Spinal cord (tissue), 10 donors: ENCODE measurements around the gene USHBP1. TPM values are rescaled to one million over a fixed set of nuclear protein-coding genes. Genes with fewer than 3 reads are reported as not detected.
"Not testable (repeated sequence)": the region's sequence is repeated elsewhere in the genome, so short reads cannot be mapped to it uniquely, and the experiment has no call there.

Experiments
- DNase-seq, 6 donors: peaks; one replicate each; pipeline versions ENCODE4 v3.0.0 to v3.0.0-alpha.2; 2013 to 2015; ENCODE audit warnings: low spot score in 6 of 6, low read depth in 4 of 6
- H3K27ac ChIP-seq: one replicate; pipeline ENCODE4 v1.5.1; 2013; ENCODE audit warnings: low read depth, low read length, control low read depth
- H3K27me3 ChIP-seq: one replicate; pipeline ENCODE4 v1.6.1; 2013; ENCODE audit warnings: low read length; ENCODE audit not compliant: control insufficient read depth, insufficient read depth
- H3K36me3 ChIP-seq: one replicate; pipeline ENCODE4 v1.6.1; 2013; ENCODE audit warnings: low read length; ENCODE audit not compliant: control insufficient read depth, insufficient read depth
- H3K4me1 ChIP-seq: one replicate; pipeline ENCODE4 v1.6.1; 2013; ENCODE audit warnings: low read length; ENCODE audit not compliant: control insufficient read depth, insufficient read depth
- H3K4me3 ChIP-seq: one replicate; pipeline ENCODE4 v1.5.1; 2013; ENCODE audit warnings: low read depth, low read length, control low read depth
- H3K9me3 ChIP-seq: one replicate; pipeline ENCODE4 v1.6.1; 2013; ENCODE audit warnings: low read length; ENCODE audit not compliant: control insufficient read depth, insufficient read depth
- WGBS: methylation state at CpG from one replicate; pipeline ENCODE4 v1.1.5; 2013; ENCODE audit warnings: missing lambda C conversion rate; ENCODE audit not compliant: insufficient coverage; 5-methylcytosine and 5-hydroxymethylcytosine counted together
- polyA plus RNA-seq, 2 donors: library from polyadenylated mRNA; unstranded; fragments of 120-200 nt; gene quantifications; one replicate each; pipeline ENCODE4 v1.2.1, GENCODE V29; 2013; ENCODE audit not compliant: insufficient read length in 2 of 2
- total RNA-seq, 2 donors: library from RNA; depleted of rRNA in 1 of 2; stranded (reverse); fragments of 120-200 nt in 1 of 2; fragments of >200 nt in 1 of 2; gene quantifications; one replicate each; pipeline versions ENCODE4 v1.2.3 to v1.2.4, GENCODE V29; 2013 to 2014
- donor health status: healthy.

USHBP1 gene
- total and polyA plus RNA-seq, 4 donors = 2.1 to 5.5 (median 4.2) TPM

DNA sequence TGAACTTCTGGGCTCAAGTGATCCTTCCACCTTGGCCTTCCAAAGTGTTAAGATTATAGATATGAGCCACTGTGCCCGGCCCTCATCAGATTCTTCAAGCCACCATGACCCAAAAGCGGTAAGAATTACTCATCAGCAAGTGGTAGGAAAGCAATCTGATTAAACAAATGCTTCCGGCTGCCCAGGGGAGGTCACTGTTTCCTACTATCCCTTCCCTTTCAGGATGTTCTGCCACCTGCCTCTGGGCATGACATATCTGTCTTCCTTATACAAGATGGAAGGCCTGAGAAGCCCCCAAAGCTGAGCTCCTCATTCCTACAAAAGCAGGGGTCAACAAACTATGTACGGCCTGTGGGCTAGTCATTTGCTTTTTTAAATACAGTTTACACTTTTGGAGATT is 31.7 kb upstream of the USHBP1 start:
- DNase-seq = no peak
- Histone ChIP-seq H3K9me3 (no peaks in the 10 kb centered on the region), H3K36me3 (peaks cover 48% of the 10 kb centered on the region), H3K4me1 (peaks cover 13% of the 10 kb centered on the region), H3K4me3 (no peak overlapping the region), H3K27me3 (no peaks in the 10 kb centered on the region), H3K27ac (no peak overlapping the region)
- WGBS = 95% methylated on average over 2 of the region's 4 CpGs

DNA sequence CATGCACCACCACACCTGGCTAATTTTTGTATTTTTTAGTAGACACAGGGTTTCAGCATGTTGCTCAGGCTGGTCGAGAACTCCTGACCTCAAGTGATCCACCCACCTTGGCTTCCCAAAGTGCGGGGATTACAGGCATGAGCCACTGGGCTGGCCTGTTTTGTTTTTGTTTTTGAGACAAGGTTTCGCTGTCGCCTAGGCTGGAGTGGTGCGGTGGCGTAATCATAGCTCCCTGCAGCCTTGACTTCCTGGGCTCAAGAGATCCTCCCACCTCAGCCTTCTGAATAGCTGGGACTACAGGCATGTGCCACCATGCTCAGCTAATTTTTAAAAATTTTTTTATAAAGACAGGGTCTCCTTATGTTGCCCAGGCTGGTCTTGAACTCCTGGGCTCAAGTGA is 31.0 kb upstream of the USHBP1 start:
- H3K9me3 ChIP-seq, H3K27me3 ChIP-seq, H3K27ac ChIP-seq, DNase-seq, H3K4me3 ChIP-seq: not testable (repeated sequence)
- peaks cover 44% of the 10 kb centered on the region for H3K36me3 ChIP-seq
- 96% methylated on average over 5 of the region's 6 CpGs for WGBS
- H3K4me1 ChIP-seq = peaks cover 13% of the 10 kb centered on the region

DNA sequence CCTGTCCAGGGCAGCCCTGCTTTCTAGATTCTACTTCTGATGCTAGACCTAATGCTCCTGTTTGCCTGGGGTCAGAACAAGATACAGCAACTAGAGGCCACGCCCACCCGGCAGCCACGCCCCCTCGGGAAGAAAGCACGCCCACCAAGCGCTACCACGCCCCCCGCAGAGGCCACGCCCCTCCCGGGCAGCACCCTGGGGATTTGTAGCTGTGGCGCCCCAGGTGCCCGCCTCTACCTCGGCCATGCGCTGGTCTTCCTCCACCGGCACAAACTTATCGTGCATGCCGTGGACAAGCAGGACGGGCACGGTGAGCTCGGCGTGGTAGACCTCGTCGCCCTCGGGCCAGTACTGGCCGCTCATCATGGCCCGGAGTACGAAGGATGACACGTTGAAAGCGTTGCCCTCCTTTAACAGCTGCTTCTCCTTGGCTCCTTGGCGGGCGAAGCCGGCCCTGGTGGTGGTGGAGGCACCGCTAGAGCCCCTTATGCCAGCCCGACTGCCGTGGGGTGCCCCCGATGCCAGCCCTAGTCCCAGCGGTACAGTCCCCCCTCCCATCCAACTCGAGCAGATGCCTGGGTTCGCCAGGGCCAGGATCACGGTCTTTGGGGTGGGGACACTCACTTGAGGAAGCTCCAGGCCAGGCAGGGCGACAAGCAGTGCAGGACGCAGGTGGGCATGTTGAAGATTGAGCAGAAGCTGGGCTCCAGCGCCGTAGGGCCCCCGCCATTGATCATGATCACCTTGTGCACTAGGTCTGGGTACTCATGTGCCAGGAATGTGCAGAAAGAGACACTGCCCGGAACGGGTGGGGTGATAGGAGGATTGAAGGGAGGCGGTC is 29.7 kb upstream of the USHBP1 start:
- H3K27ac ChIP-seq = no peak overlapping the region
- WGBS = 81% methylated on average over 47 of the region's 48 CpGs

DNA sequence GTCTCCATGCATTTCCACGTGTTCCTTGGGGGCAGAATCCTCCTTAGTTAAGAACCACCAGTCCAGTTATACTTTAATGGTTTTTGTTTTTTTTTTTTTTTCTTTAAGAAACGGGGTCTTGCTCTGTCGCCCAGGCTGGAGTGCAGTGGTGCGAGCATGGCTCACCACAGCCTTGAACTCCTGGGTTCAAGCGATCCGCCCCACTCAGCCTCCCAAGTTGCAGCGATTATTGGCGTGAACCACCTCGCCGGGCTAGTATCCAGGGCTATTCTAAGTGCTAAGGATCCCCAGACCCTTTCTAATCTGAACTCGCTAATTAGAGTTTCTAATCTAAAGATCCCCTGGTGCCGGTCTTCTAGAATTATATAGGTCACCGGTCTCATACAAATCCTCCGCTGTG is 29.1 kb upstream of the USHBP1 start:
- WGBS = 78% methylated on average over 13 of the region's 14 CpGs
- H3K36me3 ChIP-seq = peaks cover 33% of the 10 kb centered on the region
- no peaks in the 10 kb centered on the region for H3K27me3 ChIP-seq
- H3K4me1 ChIP-seq = peaks cover 14% of the 10 kb centered on the region
- no peak overlapping the region for H3K4me3 ChIP-seq
- DNase-seq = no peak
- H3K27ac ChIP-seq = no peak overlapping the region
- no peaks in the 10 kb centered on the region for H3K9me3 ChIP-seq

More for the DNA sequence above, 29.7 kb upstream of the USHBP1 start:
- DNase-seq = no peak
- Histone ChIP-seq H3K4me1 (peaks cover 14% of the 10 kb centered on the region), H3K4me3 (no peak overlapping the region), H3K36me3 (peaks cover 38% of the 10 kb centered on the region), H3K9me3 (no peaks in the 10 kb centered on the region), H3K27me3 (no peaks in the 10 kb centered on the region)

DNA sequence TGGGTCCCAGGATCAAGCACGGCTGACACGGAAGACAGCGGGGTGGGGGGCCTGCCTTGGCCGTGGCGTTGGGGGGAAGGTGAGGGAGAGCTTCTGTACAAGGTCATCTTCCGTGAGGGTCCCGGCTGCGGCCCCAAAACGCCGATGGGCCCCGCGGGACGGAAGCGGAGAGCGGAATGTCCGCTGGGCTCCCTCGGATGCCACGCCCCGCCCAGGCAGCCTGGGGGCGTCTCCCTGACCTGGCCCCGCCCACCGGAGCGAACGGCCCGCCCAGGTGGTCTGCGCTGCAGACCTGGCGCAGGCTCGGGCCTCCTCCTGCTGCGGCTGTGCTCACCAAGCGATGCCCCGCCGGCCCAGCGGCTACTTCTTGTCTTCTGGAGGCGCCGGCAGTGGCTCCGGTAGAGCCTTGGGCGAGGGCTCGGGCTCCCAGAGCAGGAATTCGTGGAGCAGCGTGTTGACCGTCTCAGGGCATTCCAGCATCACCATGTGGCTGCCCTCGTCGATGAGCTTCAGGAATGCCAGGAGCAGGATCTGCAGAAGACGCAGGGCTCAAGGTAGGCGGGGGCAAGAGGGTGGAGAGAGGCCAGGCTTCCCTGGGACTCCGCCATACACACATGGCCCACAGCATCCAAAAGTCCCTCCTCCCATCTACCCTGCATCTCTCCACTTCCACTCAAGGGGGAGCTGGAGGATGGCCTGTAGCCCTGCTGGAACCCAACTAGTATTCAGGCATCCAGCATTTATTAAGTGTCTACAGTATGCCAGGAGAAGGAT is 27.9 kb upstream of the USHBP1 start:
- H3K36me3 ChIP-seq = peaks cover 33% of the 10 kb centered on the region
- no peaks in the 10 kb centered on the region for H3K9me3 ChIP-seq
- WGBS = 11% methylated on average over 43 of the region's 46 CpGs
- peak overlapping the region; percentile 49 for H3K4me3 ChIP-seq
- H3K4me1 ChIP-seq = peaks cover 14% of the 10 kb centered on the region
- peak in 3 of 6 donors; percentile 39 to 82 (median 77) for DNase-seq
- H3K27me3 ChIP-seq = no peaks in the 10 kb centered on the region
- H3K27ac ChIP-seq = peak overlapping the region; percentile 52

DNA sequence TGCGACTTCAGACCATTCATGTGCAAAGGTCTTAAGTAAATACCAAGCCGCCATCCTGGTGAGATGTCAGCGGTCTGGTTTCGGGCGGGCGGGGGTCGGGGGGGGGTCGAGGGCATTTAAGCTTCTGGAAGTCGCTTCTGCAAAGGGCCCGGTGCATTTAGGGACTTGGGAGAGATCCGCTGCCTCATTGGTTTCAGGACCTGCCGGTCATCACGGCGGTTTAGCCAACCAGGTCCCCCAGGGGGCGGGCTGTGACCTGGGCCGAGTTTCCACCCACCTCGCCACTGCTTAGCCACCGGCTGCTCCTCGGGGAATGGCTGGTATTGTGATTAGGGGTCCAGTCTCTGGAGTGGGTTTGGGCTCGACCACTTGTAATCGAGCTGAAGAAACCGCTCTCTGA is 24.9 kb upstream of the USHBP1 start:
- H3K4me1 ChIP-seq = peaks cover 14% of the 10 kb centered on the region
- peak in 2 of 6 donors; percentile 64 to 74 for DNase-seq
- peaks cover 38% of the 10 kb centered on the region for H3K36me3 ChIP-seq
- WGBS = 17% methylated on average over 17 of the region's 22 CpGs
- H3K27ac ChIP-seq = no peak overlapping the region
- H3K9me3 ChIP-seq = no peaks in the 10 kb centered on the region
- H3K4me3 ChIP-seq = no peak overlapping the region
- no peaks in the 10 kb centered on the region for H3K27me3 ChIP-seq

DNA sequence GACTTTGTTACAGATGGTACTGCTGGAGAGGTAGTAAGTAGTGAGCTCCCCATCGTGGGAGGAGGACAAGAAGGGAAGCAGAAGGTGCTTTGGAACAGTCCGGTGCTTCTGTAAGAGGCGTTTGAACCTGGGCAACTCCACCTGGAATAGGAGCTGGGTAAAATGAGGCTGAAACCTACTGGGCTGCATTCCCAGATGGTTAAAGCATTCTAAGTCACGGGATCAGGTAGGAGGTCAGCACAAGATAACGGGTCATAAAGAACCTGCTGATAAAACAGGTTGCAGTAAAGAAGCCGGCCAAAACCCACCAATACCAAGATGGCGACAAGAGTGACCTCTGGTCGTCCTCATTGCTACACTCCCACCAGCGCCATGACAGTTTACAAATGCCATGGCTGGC is 22.2 kb upstream of the USHBP1 start:
- DNase-seq = no peak
- Histone ChIP-seq H3K9me3 (no peaks in the 10 kb centered on the region), H3K27ac (no peak overlapping the region), H3K4me1 (peaks cover 16% of the 10 kb centered on the region), H3K27me3 (peaks cover 7% of the 10 kb centered on the region), H3K4me3 (no peak overlapping the region), H3K36me3 (peaks cover 26% of the 10 kb centered on the region)
- WGBS = 94% methylated on average over 8 of the region's 9 CpGs

DNA sequence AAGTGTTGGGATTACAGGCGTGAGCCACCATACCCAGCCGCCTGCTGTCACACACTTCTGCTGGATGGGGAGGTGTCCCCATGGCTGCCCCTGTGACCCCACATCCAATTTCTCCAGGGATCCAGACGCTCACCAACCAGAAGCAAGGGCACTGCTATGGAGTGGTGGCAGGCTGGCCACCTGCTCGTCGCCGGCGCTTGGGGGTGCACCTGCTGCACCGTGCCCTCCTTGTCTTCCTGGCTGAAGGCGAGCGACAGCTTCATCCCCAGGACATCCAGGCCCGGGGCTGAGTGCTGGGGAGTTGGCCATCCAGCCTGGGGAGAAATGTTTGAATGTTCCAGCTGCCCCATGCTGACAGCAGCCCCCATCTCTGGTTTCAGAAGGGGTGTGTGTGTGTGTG is 21.7 kb upstream of the USHBP1 start:
- Histone ChIP-seq H3K27ac (no peak overlapping the region), H3K4me1 (peaks cover 21% of the 10 kb centered on the region), H3K27me3 (peaks cover 12% of the 10 kb centered on the region), H3K36me3 (peaks cover 24% of the 10 kb centered on the region), H3K9me3 (no peaks in the 10 kb centered on the region), H3K4me3 (no peak overlapping the region)
- no peak for DNase-seq
- WGBS = 96% methylated on average over 9 of the region's 11 CpGs

DNA sequence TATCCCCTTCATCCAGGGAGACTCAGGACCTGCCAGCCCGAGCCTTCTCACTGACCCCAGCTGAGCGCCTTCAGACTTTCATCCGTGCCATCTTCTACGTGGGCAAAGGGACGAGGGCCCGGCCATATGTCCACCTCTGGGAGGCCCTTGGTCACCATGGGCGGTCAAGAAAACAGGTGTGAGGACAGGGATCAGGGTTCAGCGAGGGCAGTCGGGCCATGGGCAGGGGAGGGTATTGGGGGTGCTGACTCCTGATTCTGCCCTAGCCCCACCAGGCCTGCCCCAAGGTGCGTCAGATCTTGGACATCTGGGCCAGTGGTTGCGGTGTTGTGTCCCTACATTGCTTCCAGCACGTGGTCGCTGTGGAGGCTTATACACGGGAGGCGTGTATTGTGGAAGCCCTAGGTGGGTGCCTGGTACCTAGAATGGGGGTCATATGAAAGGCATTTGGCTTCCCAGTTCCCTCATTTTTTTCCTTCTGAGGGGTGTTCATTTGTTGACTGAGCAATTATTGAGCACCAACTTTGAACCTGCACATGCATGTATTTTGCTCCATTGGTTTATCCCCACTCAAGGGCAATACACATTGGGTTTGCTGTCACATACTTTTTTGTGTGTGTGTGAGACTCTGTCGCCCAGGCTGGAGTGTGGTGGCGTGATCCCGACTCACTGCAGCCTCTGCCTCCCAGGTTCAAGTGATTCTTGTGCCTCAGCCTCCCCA is 21.0 kb upstream of the USHBP1 start:
- Histone ChIP-seq H3K4me1 (peaks cover 21% of the 10 kb centered on the region), H3K27me3 (peaks cover 15% of the 10 kb centered on the region), H3K9me3 (no peaks in the 10 kb centered on the region), H3K4me3 (no peak overlapping the region), H3K36me3 (peaks cover 21% of the 10 kb centered on the region), H3K27ac (no peak overlapping the region)
- WGBS = 97% methylated on average over 15 of the region's 18 CpGs
- DNase-seq = no peak
